Gastroesophageal sphincter (tissue), 4 donors: ENCODE results near the gene ATL3. TPM values are rescaled to one million over a fixed set of nuclear protein-coding genes. Genes with fewer than 3 reads are reported as not detected.
"Not testable (repeated sequence)": the region's sequence is repeated elsewhere in the genome, so short reads cannot be mapped to it uniquely, and the experiment has no call there.

Experiments used
- ATAC-seq: fragments of 150-250 bp; one replicate; pipeline ENCODE4 v1.9.1; 2016; ENCODE audit warnings: mild to moderate bottlenecking, moderate library complexity
- H3K27ac ChIP-seq, 4 donors: fragments of 200-600 bp; sonication (generic) in 3 of 4; 1 replicate in 3 of 4; 2 replicates in 1 of 4; pipeline ENCODE4 v1.5.1; 2016 to 2019
- H3K27me3 ChIP-seq: fragments of 200-600 bp; sonication (generic); one replicate; pipeline ENCODE4 v1.5.1; 2019
- H3K36me3 ChIP-seq, 2 donors: fragments of 200-600 bp; sonication (generic); one replicate each; pipeline ENCODE4 v1.5.1; 2019; ENCODE audit warnings: control low read depth in 1 of 2
- H3K4me1 ChIP-seq, 3 donors: fragments of 200-600 bp; sonication (generic); 1 replicate in 2 of 3; 2 replicates in 1 of 3; pipeline ENCODE4 v1.5.1; 2016 to 2019; ENCODE audit warnings: control low read depth in 2 of 3
- H3K4me3 ChIP-seq, 2 donors: fragments of 200-600 bp; sonication (generic); one replicate each; pipeline ENCODE4 v1.5.1; 2019; ENCODE audit warnings: mild to moderate bottlenecking in 1 of 2, moderate library complexity in 1 of 2
- H3K9me3 ChIP-seq, 3 donors: fragments of 200-600 bp; sonication (generic); one replicate each; pipeline ENCODE4 v1.5.1; 2017 to 2019; ENCODE audit warnings: control low read depth in 2 of 3
- CTCF ChIP-seq, 4 experiments: fragments of 200-600 bp in 2 of 4; fragments of 450-650 bp in 2 of 4; sonication (generic) in 1 of 4; IDR thresholded peaks; one replicate each; pipeline ENCODE4 v1.5.1; 2017 to 2019; ENCODE audit warnings: antibody characterized with exemption in 4 of 4, mild to moderate bottlenecking in 2 of 4, moderate library complexity in 2 of 4
- EP300 ChIP-seq: sonication (generic); formaldehyde crosslinking; IDR thresholded peaks from one replicate; pipeline ENCODE4 v1.6.1; 2017; ENCODE audit warnings: antibody characterized with exemption, mild to moderate bottlenecking
- POLR2A ChIP-seq, 2 donors: fragments of 450-650 bp; IDR thresholded peaks; one replicate each; pipeline ENCODE4 v1.6.1; 2017; ENCODE audit warnings: antibody characterized with exemption in 2 of 2, mild to moderate bottlenecking in 2 of 2, moderate library complexity in 1 of 2
- POLR2AphosphoS5 ChIP-seq: sonication (generic); formaldehyde crosslinking; IDR thresholded peaks from one replicate; pipeline ENCODE4 v1.6.1; 2017; ENCODE audit warnings: antibody characterized with exemption
- WGBS, 2 donors: methylation state at CpG; one replicate each; pipeline ENCODE4 v1.1.5; 2018; ENCODE audit warnings: low coverage in 1 of 2; 5-methylcytosine and 5-hydroxymethylcytosine counted together
- total RNA-seq, 4 donors: library from RNA; depleted of rRNA; stranded (reverse); fragments of >200 nt; gene quantifications; one replicate each; pipeline ENCODE4 v1.1.0, GENCODE V29; 2016

ATL3 gene
- total RNA-seq, 4 donors from 2014 or later: 155 to 221 (median 202) TPM

- no peak for ATAC-seq
- no peak for TF ChIP-seq POLR2A (IDR thresholded peaks at IDR 0.05)
- TF ChIP-seq CTCF (IDR thresholded peaks at IDR 0.05): no peak
- no peak for TF ChIP-seq POLR2AphosphoS5
- TF ChIP-seq EP300: no peak
- Histone ChIP-seq H3K27me3 (no peaks in the 10 kb centered on the region), H3K27ac (peak overlapping the region in 3 of 4 donors; percentile 20 to 43 (median 32)), H3K4me1 (peaks cover 0 to 86% (median 14%) of the 10 kb centered on the region in 3 donors), H3K4me3 (no peak overlapping the region), H3K9me3 (no peaks in the 10 kb centered on the region), H3K36me3 (no peaks in the 10 kb centered on the region)
- 21 to 35% methylated on average over 2 of the region's 2 CpGs for WGBS, 2 donors
These were observed 15.8 kb upstream of the ATL3 start for GRCh38 chr11:63686926-63687325.

GRCh38 chr11:63685158-63685721, 14.1 kb upstream of the ATL3 start:
- peak overlapping the region in 1 of 4 donors; percentile 43 for H3K27ac ChIP-seq
- not testable (repeated sequence) for H3K36me3 ChIP-seq, ATAC-seq, H3K27me3 ChIP-seq, H3K4me3 ChIP-seq, H3K9me3 ChIP-seq
- H3K4me1 ChIP-seq: peaks cover 0 to 83% (median 14%) of the 10 kb centered on the region in 3 donors
- WGBS, 2 donors: 41 to 88% methylated on average over 2 to 3 of the region's 7 CpGs

- H3K36me3 ChIP-seq: no peaks in the 10 kb centered on the region
- H3K9me3 ChIP-seq: no peaks in the 10 kb centered on the region
- TF ChIP-seq EP300 (no peak), POLR2AphosphoS5 (no peak), CTCF (IDR thresholded peaks at IDR 0.05) (no peak), POLR2A (IDR thresholded peaks at IDR 0.05) (no peak)
- peak overlapping the region in 3 of 4 donors; percentile 94 to 97 (median 96) for H3K27ac ChIP-seq
- H3K4me3 ChIP-seq: peak overlapping the region; percentile 81 to 91
- no peak for ATAC-seq
- 73 to 76% methylated on average over 8 of the region's 8 CpGs for WGBS, 2 donors
- no peaks in the 10 kb centered on the region for H3K27me3 ChIP-seq
- peaks cover 0 to 66% (median 14%) of the 10 kb centered on the region in 3 donors for H3K4me1 ChIP-seq
These were observed 12.2 kb upstream of the ATL3 start for GRCh38 chr11:63683133-63683991.

GRCh38 chr11:63682066-63683021, 11.2 kb upstream of the ATL3 start:
- Histone ChIP-seq H3K4me1 (peaks cover 0 to 57% (median 14%) of the 10 kb centered on the region in 3 donors), H3K4me3 (peak overlapping the region; percentile 81 to 91), H3K36me3 (no peaks in the 10 kb centered on the region), H3K27me3 (no peaks in the 10 kb centered on the region), H3K9me3 (no peaks in the 10 kb centered on the region), H3K27ac (peak overlapping the region; percentile 84 to 97 (median 95))
- 1 to 3% methylated on average over 18 to 19 of the region's 19 CpGs for WGBS, 2 donors
- no peak for ATAC-seq
- TF ChIP-seq POLR2A (IDR thresholded peaks at IDR 0.05) (no peak), EP300 (no peak), POLR2AphosphoS5 (no peak), CTCF (IDR thresholded peaks at IDR 0.05) (peak in 1 of 4 experiments; percentile 12)
